Activated CD4-positive, alpha-beta T cell treated with anti-CD3 and anti-CD28 coated beads, Interleukin-2, amount 50 U/mL, for 1 hour (primary cell): ENCODE results near the gene CYP3A5.
"Not testable (repeated sequence)": the region's sequence is repeated elsewhere in the genome, so short reads cannot be mapped to it uniquely, and the experiment has no call there.

Experiments used
- DNase-seq: peaks from one replicate; pipeline ENCODE4 v3.0.0-alpha.2; 2020

CYP3A5 gene

DNA sequence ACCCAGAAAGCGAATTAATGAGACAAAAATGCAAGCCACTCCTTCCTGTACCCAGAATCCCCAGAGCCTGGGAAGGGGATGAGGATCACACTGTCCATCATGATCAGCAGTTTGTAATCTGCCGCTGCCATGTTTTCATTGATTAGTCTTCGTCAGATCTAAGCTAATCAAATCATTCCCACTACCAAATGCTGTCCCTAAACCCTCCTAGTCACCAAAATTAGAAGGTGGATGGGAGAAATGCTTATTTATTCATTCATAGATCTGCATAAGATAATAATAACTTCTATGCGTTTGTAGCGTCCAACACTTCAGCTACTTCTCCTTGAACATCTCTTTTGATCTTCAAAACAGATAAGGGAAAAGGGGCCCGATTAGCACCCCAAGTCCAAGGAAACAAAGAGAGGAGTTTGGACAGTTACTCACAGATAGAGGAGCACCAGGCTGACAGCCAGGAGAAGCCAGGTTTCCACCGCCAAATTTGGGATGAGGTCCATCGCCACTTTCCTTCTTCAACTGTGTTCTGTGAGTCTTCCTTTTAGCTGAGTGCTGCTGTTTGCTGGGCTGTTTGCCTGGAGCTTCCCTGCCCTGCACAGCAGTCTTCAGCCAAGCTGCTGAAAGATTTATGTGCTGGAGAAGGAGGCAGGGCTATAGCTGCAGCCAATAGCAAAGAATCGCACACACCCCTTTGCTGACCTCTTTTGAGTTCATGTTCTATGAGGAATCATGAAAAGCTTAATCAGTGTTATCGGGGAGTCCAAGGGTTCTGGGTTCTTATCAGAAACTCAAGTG is at the start of gene CYP3A5:
CYP3A5 (minus strand) TSS at position 597 of the 792 bp plus-strand sequence; CDS start at position 497, 100 bp downstream.
- DNase-seq: no peak

DNA sequence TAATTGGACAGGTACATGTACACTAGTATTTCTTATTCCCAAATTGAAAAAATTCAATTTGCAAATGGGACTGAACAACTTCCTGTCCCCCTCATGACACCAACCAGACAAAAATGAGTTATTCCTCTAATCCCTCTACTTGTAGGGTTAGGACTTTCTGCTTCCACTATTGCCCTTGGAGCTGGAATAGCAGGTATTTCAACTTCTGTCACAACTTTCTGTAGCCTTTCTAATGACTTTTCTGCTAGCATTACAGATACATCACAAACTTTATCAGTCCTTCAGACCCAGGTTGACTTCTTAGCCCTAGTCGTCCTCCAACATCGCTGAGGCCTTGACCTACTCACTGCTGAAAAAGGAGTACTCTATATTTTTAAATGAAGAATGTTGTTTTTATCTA is 48.8 kb upstream of the CYP3A5 start:
- DNase-seq: no peak

DNA sequence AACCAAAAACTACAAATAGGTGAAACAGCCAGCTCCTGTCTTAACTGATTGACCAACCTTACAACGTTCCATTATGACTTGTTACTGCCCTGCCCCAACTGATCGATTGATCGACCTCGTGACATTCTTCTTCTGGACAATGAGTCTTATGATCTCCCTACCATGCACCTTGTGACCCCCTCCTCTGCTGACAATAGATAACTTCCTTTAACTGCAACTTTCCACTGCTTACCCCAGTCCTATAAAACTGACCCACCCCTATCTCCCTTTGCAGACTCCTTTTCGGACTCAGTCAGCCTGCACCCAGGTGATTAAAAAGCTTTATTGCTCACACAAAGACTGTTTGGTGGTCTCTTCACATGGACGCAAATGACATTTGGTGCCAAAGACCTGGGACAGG is 43.4 kb upstream of the CYP3A5 start:
- DNase-seq: not testable (repeated sequence)

DNA sequence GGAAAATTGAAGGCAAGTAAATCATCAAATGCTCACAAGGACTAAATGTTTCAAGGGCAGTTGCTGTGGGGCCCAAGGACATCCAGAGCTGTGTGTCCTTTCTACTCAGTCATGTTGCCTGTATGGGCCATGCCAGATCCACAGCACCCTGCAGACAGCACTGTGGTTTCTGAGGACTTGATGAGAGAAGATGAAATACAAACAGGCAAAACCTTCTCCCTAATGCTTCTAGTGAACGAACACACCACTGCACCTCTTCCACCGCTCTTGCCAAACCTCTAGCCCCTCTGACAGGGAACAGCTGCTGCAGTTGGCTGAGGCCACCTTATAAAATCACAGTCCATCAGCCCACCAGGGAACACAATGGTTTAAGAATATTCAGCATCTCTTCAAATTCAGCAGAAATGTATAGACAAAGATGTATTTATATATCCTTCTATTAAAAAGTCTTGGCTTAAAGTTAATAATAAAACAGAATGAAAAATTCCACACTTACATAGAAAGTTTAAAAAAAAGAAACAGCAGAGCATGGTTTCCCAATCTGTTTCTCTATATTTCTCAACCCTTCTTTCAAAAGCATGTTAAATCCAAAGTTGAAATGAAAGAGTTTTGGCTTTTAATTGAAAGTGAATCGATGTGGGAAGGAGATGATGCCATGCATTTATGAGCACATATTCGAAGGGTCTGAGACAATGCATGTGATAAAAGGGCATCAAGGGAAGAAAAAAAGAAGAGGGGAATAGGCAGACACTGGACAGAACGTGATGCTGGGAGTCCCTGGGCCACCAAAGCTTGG is 41.2 kb upstream of the CYP3A5 start:
- DNase-seq: no peak

DNA sequence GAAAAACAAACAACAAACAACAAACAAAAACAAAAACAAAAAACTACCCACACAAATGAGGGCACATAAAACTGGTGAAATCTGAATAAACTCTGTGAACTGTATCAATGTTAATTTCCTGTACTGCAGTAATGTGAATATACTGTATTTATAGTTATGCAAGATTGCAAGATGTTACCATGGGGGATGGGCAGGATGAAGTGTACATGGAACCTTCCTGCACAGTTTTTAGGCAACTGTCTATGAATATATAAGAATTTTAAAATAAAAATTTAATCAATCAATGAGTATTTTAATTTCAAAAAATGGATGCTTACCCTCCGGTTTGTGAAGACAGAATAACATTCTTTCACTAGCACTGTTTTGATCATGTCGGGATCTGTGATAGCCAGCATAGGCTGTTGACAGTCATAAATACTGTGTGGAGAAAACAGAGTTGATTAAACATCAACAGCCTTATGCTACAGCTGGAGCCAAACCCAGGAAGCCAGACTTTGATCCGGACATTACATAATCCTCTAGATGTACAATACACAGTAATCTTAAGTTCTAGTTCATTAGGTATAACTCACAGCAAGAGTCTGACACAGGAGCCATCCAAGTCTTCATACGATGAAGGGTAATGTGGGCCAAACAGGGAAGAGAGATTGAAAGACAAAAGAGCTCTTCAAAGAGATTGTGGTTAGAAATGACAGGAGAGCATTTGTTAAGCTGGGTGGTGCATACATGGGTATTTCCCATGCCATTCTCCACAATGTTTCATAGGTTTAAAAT is 40.4 kb upstream of the CYP3A5 start:
- DNase-seq: no peak

DNA sequence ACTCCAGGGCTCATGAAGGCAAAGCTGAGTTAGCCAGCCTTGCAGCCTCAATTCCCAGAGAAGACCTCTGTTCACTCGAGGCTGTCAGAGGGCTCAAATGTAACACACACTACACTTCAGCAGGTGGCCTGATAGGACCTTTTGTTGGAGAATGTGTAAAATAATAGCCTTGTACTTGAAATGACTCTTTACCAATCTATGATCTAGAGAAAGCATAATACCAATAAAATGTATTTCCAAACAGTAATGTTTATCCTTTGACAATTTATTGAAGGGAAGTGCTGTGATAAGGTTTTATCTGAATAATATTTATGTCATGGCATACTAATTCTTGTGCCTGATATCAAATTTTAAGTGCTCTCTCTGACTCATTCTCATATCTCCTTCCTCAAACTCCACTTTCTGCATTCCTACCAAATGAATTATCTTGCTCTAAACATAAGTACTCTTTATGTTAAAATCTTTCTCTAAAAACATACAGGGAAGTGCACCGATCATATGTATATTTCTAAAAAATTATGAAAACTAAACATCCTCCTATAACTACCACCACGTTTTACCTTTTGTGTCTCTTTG is 34.3 kb upstream of the CYP3A5 start:
- DNase-seq: no peak

DNA sequence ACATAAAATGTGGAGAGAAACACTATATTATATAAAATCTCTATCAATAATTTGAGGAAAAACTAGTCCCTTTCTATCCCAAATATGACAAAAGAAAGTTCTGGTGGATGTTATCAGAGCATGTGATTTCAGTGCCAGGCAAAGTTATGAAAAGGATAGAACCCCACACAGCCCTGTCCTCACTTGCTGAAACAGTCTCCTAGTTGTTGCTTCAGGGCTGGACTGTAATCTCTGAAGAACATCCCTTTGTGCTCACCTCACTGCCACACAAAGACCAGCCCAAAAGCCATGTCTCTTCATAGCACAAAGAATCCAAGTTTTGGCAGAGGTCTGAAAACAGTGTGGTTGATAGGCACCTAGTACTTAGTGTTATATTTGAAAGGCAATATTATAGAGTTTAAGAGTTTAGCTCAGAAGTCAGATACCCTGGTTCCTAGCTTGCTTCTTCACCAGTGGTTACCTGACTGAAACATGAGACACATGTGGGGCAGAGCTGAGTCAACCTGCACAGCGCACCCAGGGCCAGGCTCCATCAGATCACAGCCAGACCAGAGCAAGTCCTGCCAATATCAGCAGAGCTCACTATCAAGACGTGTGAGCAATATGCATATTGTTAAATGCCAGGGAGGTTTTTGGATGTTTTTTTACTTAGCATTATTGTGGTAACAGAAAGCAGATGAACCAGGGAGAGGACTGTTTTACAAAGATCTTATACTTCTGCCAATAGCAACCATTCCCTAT is 30.2 kb upstream of the CYP3A5 start:
- no peak for DNase-seq

DNA sequence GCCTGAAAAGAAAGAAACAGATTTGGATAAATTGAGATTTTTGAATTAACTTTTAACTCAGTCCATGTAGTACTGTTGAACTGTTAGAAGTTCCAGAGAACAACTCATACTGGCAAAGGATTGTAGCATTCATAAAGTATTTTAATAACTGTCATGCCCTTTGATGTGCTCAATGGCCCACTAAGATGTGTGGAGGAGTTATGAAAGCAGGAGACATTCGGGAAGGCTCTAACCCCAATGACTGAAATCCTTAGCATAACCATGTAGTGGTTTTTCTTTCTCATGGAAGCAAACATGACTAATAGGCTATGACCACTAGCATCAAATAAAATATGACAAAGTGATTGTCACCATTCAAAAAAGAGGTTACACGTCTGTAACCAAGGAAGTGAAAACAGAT is 29.5 kb upstream of the CYP3A5 start:
- no peak for DNase-seq

DNA sequence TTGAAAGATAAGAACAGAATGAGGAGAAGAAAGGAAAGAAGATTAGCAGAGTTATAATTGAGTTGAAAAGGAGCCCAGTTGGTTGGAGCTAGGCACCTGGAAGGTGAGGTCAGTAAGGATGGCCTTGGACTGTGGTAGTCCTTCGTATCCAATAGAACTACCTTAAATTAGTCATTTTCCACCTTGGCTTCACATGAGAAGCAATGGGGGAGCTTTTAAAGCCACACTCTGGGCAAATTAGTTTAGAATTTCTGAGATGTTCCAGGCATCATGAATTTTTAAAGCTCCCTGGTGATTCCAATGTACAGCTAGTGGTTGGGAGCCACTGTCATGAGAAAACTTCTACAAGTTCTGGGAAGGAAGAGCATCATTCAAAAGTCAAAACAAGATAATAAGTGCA is 27.3 kb upstream of the CYP3A5 start:
- no peak for DNase-seq

DNA sequence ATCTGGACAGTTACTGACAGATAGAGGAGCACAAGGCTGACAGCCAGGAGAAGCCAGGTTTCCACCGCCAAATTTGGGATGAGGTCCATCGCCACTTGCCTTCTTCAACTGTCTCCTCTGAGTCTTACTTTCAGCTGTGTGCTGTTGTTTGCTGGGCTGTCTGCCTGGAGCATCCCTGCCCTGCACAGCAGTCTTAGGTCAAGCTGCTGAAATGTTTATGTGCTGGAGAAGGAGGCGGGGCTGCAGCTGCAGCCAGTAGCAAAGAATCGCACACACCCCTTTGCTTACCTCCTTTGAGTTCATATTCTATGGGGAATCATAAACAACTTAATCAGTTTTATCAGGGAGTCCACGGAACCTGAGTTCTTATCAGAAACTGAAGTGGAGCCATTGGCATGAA is 20.1 kb upstream of the CYP3A5 start:
- no peak for DNase-seq

DNA sequence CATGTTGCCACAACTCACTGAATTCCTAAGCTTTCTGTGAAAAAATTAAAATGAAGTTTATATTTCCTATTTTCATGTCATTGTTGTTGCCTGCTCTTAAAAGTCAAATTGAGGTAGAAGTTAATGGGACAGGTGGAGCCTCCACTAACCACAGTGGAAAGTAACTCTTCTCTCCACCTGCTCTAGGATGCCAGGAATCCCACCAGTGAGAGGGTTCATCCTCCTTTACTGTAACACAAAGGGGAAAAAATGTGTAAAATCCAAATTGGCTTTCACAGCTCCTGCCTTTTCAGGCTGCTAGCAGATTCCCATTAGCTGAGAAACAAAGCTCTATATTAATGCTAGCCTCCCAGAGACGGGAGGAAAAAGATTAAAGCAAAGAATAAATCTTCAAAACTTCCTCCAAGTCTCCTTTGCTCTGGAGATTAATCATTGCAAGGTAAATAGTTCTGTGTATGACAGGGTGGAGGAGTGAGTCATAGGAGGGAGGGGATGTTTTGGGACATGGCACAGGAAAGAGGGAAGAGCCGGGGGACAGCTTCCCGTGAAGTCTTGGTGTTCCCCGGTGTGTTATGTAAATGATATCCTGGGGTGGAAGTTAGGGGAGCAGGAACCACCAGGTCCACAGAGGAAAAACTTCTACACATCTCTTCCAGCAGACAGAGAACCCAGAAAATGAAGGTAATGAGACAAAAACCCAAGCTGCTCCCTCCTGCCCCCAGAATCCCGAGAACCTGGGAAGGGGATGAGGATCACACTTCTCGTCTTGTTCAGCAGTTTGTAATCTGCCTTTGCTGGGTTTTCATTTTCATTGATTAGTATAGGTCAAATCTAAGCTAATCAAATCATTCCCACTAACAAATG is 19.3 kb upstream of the CYP3A5 start:
- not testable (repeated sequence) for DNase-seq

DNA sequence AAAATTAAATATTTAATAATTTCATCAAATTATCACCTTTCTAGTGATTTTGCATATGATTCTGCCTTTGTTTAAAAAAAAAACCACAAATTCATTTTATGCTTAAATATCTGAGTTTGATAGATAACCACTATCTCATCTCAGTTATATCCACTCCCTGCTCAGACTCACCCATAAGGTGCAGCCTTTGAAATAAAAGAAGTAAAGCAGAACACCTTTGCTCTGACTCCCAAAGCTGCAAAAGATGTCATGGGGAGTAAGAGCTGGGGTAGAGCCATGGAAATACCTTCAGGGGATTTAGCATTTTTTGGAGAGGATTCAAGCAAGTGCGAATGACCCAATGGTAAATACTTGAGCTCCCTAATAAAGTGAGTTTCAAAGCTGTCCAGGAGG is 15.1 kb upstream of the CYP3A5 start:
- DNase-seq: no peak

DNA sequence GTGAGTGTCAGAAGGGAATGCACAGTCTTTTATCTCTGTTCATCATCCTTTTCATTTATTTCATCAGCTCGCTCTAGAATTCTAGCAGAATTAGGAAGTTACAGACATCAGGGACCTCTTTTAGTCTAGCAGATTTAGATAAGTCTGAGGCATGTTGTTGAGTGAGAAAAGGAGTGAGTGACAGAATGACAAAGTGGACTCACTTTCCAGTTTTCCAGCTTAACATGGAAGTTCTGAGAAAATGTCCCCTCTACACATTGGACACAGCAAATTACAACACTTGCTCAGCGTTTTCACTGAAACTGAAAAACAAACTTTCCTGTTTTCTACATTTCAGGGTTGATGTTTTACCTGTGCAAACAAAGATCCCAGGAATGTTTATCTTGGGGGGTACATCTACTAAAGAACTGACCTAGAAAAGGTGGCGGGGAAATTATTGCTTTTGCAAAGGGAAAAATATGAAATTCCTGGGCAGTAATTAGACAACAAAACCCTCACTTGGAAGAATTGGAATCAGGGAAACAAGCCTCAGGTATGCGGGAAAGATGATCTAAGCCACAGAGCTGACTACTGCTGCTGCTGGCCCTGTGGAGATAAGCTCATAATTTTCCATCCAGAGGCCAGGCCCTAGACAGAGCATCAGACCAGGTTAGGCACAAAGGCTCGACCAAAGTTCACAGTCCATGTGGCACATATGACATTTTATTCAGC is 14.6 kb upstream of the CYP3A5 start:
- DNase-seq: no peak

DNA sequence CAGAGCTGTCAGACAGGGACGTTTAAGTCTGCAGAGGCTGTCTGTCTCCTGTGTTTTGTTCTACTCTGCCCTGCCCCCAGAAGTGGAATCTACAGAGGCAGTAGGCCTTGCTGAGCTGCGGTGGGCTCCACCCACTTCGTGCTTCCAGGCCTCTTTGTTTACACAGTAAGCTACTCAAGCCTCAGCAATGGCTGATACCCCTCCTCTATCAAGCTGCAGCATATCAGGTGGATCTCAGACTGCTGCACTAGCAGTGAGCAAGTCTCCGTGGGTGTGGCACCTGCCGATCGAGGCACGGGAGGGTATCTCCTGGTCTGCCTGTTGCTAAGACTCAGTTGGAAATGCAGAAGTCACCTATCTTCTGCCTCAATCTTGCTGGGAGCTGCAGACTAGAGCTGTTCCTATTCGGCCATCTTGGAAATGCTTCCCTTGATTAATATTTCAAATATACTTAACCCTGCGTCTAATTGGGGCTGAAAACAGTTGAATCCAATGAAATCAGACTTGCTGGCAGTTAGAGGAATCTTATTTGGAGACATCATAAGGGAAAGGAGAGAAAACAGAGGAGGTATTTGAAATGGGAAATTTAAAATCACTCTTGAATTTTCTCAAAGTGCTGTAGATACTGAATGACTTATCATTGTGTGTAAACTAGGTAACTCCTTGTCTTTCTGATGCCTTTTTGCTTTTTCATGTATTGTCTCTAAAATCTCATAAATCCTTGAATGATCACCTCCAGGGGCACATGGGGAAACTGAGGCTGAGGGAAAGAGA is 13.8 kb upstream of the CYP3A5 start:
- peak; percentile 1 for DNase-seq

DNA sequence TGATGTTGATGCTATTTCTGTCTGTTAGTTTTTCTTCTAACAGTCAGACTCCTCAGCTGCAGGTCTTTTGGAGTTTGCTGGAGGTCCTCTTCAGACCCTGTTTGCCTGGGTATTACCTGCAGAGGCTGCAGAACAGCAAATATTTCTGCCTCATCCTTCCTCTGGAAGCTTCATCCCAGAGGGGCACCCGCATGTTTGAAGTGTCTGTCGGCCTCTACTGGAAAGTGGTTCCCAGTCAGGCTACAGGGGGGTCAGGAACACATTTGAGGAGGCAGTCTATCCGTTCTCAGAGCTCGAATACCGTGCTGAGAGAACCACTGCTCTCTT is 13.3 kb upstream of the CYP3A5 start:
- DNase-seq: no peak

DNA sequence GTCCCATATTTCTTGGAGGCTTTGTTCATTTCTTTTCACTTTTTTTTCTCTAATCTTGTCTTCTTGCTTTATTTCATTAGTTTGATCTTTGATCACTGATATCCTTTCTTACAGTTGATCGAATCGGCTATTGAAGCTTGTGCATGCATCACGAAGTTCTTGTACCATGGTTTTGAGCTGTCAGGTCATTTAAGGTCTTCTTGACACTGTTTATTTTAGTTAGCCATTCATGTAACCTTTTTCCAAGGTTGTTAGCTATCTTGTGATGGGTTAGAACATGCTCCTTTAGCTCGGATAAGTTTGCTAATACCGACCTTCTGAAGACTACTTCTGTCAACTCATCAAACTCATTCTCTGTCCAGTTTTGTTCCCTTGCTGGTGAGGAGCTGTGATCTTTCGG is 12.8 kb upstream of the CYP3A5 start:
- DNase-seq: not testable (repeated sequence)

DNA sequence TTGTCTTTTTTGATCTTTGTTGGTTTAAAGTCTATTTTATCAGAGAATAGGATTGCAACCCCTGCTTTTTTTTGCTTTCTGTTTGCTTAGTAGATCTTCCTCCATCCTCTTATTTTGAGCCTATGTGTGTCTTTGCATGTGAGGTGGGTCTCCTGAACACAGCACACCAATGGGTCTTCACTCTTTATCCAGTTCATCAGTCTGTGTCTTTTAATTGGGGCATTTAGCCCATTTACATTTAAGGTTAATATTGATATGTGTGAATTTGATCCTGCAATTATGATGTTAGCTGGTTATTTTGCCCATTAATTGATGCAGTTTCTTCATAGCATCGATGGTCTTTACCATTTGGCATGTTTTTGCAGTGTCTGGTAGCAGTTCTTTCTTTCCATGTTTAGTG is 11.9 kb upstream of the CYP3A5 start:
- DNase-seq: not testable (repeated sequence)

DNA sequence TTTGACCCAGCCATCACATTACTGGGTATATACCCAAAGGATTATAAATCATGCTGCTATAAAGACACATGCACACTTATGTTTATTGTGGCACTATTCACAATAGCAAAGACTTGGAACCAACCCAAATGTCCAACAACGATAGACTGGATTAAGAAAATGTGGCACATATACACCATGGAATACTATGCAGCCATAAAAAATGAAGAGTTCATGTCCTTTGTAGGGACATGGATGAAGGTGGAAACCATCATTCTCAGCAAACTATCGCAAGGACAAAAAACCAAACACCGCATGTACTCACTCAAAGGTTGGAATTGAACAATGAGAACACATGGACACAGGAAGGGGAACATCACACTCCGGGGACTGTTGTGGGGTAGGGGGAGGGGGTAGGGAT is 11.1 kb upstream of the CYP3A5 start:
- not testable (repeated sequence) for DNase-seq

DNA sequence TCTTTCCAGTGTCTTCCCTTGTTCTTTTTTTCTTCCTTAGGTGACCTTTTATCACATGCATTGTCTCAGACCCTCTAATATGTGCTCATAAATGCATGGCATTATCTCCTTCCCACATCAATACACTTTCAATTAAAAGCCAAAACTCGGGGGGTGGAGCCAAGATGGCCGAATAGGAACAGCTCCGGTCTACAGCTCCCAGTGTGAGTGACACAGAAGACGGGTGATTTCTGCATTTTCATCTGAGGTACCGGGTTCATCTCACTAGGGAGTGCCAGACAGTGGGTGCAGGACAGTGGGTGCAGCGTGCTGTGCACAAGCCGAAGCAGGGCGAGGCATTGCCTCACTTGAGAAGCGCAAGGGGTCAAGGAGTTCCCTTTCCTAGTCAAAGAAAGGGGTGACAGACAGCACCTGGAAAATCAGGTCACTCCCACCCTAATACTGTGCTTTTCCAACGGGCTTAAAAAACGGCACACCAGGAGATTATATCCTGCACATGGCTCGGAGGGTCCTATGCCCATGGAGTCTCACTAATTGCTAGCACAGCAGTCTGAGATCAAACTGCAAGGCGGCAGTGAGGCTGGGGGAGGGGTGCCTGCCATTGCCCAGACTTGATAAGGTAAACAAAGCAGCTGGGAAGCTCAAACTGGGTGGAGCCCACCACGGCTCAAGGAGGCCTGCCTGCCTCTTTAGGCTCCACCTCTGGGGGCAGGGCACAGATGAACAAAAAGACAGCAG is 6.2 kb upstream of the CYP3A5 start:
- not testable (repeated sequence) for DNase-seq
